Nephron progenitor cell (in vitro differentiated cells): Measurements from ENCODE around the gene GNLY.

ENCODE experiments used
- DNase-seq: peaks from one replicate; pipeline ENCODE4 v3.0.0; 2021
- H3K27ac Mint-ChIP-seq: 2 replicates; pipeline ENCODE4 v1.8.0; 2021; ENCODE audit warnings: mild to moderate bottlenecking, moderate library complexity, mixed read lengths
- H3K27me3 Mint-ChIP-seq: 2 replicates; pipeline ENCODE4 v1.8.0; 2021; ENCODE audit warnings: mild to moderate bottlenecking, low read depth, mixed read lengths; ENCODE audit not compliant: poor library complexity
- H3K36me3 Mint-ChIP-seq: 2 replicates; pipeline ENCODE4 v1.8.0; 2021; ENCODE audit warnings: low read depth, mixed read lengths
- H3K4me1 Mint-ChIP-seq: 2 replicates; pipeline ENCODE4 v1.8.0; 2021; ENCODE audit warnings: mixed read lengths
- H3K4me3 Mint-ChIP-seq: 2 replicates; pipeline ENCODE4 v1.8.0; 2021; ENCODE audit warnings: mild to moderate bottlenecking, moderate library complexity, mixed read lengths
- H3K9me3 Mint-ChIP-seq: 2 replicates; pipeline ENCODE4 v1.8.0; 2021; ENCODE audit warnings: mild to moderate bottlenecking, moderate library complexity, mixed read lengths
- CTCF ChIP-seq: fragments of 200-600 bp; sonication (generic); IDR thresholded peaks from 2 replicates; pipeline ENCODE4 v1.5.0; 2021; ENCODE audit warnings: antibody characterized with exemption

The GNLY gene

GRCh38 chr2:85678794-85679672, 15.1 kb upstream of the GNLY start:
- Mint-ChIP-seq H3K4me3 (no peak overlapping the region), H3K27ac (no peak overlapping the region), H3K36me3 (no peaks in the 10 kb centered on the region), H3K9me3 (no peaks in the 10 kb centered on the region), H3K4me1 (no peaks in the 10 kb centered on the region), H3K27me3 (peaks cover 33% of the 10 kb centered on the region)
- peak; percentile 85 for DNase-seq
- peak; percentile 99 for TF ChIP-seq CTCF

- TF ChIP-seq CTCF, result no peak
- Mint-ChIP-seq H3K27me3 (peaks cover 23% of the 10 kb centered on the region), H3K4me3 (no peak overlapping the region), H3K4me1 (no peaks in the 10 kb centered on the region), H3K36me3 (no peaks in the 10 kb centered on the region), H3K27ac (no peak overlapping the region), H3K9me3 (no peaks in the 10 kb centered on the region)
- no peak for DNase-seq
These were observed 13.3 kb upstream of the GNLY start for GRCh38 chr2:85680707-85681371.

- no peak overlapping the region for H3K27ac Mint-ChIP-seq
- no peaks in the 10 kb centered on the region for H3K9me3 Mint-ChIP-seq
- DNase-seq, result no peak
- TF ChIP-seq CTCF, result no peak
- H3K27me3 Mint-ChIP-seq, result peaks cover 22% of the 10 kb centered on the region
- no peaks in the 10 kb centered on the region for H3K4me1 Mint-ChIP-seq
- H3K4me3 Mint-ChIP-seq, result no peak overlapping the region
- no peaks in the 10 kb centered on the region for H3K36me3 Mint-ChIP-seq
These were observed 12.8 kb upstream of the GNLY start for GRCh38 chr2:85681372-85681763.

- no peaks in the 10 kb centered on the region for H3K9me3 Mint-ChIP-seq
- H3K4me1 Mint-ChIP-seq, result no peaks in the 10 kb centered on the region
- no peak for TF ChIP-seq CTCF
- no peak overlapping the region for H3K4me3 Mint-ChIP-seq
- H3K27ac Mint-ChIP-seq, result no peak overlapping the region
- DNase-seq, result no peak
- H3K27me3 Mint-ChIP-seq, result peaks cover 22% of the 10 kb centered on the region
- no peaks in the 10 kb centered on the region for H3K36me3 Mint-ChIP-seq
These were observed 12.4 kb upstream of the GNLY start for GRCh38 chr2:85681776-85682175.

DNA sequence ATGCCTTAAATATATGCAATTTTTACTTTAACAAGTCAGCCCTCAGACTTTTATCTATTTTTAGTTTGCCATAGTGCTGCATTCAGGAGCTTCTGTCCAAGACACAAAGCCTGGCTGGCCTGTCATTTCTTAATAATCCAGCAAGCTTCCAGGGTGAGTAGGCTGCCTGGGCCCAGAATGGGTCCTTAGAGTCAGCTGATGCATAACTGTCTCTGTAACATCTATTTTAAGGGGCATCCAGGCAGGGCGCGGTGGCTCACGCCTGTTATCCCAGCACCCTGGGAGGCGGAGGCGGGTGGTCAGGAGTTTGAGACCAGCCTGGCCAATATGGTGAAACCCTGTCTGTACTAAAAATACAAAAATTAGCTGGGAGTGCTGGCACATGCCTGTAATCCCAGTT, 11.8 kb upstream of the GNLY start:
- no peaks in the 10 kb centered on the region for H3K36me3 Mint-ChIP-seq
- H3K9me3 Mint-ChIP-seq, result no peaks in the 10 kb centered on the region
- no peak overlapping the region for H3K4me3 Mint-ChIP-seq
- H3K27me3 Mint-ChIP-seq, result peaks cover 19% of the 10 kb centered on the region
- no peak overlapping the region for H3K27ac Mint-ChIP-seq
- no peaks in the 10 kb centered on the region for H3K4me1 Mint-ChIP-seq
- TF ChIP-seq CTCF, result no peak
- DNase-seq, result no peak
